ENCODE data around the gene TPST1.
A peak's percentile ranks its signal among the peaks of the same experiment; 100 is the strongest.
"Not testable (repeated sequence)": the region's sequence is repeated elsewhere in the genome, so short reads cannot be mapped to it uniquely, and the experiment has no call there.

TPST1 gene

GRCh38 chr7:66189695-66190503 lies 15.2 kb upstream of the TPST1 start:
- no peak for DNase-seq

GRCh38 chr7:66190504-66190857 lies 14.7 kb upstream of the TPST1 start:
- no peak for DNase-seq

DNA sequence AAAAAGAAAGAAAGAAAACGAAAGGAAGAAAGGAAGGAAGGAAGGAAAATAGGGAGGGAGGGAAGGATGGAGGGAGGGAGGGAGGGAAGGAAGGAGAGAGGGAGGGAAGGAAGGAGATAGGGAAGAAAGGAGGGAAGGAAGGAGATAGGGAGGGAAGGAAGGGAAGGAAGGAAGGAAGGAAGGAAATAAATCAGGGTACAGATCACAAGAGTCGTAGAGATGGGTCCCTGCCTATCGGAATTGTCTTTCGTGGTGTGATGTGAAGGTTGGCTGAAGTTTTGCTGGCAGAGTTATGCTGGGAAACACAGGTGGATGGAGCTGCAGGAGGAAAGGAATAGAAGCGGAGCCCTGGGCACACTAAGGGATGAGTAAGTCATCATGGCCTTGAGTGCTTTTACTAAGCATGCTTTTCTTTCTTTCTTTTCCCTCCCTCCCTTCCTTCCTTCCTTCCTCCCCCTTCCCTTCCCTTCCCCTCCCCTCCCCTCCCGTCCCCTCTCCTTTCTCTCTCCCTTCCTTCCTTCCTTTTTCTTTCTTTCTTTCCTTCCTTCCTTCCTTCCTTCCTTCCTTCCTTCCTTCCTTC lies 11.9 kb upstream of the TPST1 start:
- no peak for DNase-seq

DNA sequence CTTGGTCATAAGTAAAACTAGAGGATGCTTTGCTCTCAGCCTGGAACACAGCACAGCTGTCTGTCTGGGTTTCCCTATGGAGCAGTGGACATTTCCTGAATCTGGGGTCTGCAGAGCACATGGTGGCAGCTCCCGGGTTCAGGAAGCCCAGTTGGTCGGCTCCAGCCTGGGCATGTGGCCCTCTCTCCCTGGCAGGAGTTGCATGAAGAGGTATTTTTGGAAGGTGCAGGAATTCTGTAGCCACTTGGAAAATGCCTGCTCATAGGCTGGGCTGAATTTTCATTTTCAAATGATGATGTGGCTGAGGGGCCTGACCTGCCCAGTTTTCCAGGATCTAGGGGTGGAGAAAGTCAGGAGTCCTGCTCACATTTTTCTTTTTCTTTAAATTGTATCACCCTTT lies 6.7 kb upstream of the TPST1 start:
- no peak for DNase-seq

- no peak for DNase-seq
Measured at GRCh38 chr7:66198956-66199355, 6.2 kb upstream of the TPST1 start.

DNA sequence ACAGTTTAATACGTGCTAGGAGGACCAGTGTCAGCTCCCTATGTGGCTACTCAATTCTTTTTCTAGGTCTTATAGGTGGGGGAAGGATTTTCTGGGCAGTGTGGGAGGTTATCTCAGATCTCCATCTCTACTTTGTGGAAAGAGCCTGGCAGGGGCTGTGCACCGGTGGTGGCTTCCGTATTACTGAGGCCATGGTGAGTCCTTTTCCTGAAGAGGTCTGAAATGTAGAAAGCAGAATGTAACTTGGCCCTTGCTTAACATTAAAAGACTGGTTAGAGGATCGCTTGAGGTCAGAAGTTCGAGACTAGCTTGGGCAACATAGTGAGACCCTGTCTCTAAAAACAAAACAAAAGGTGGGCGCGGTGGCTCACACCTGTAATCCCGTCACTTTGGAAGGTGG lies 2.7 kb upstream of the TPST1 start:
- DNase-seq: no peak

- DNase-seq: peak; percentile 29
Measured at GRCh38 chr7:66205741-66206090, 582 bp downstream of the TPST1 start.

GRCh38 chr7:66206119-66206933 lies 1.2 kb downstream of the TPST1 start:
- DNase-seq: no peak

DNA sequence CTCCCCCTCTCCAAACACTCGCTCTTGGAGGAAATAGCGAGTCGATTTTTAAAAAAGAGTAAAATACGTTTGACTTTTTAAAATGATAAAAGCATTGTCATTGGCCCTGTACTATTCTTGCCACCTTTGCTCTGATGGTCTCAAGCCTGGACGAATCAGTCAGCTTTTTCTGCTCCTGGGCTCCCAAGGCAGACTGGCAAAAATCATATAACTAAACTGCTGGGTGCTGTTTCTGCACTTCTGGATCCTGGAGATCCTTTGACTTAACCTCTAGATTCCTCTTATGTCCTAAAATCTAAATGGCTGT lies 1.8 kb downstream of the TPST1 start:
- DNase-seq: no peak

DNA sequence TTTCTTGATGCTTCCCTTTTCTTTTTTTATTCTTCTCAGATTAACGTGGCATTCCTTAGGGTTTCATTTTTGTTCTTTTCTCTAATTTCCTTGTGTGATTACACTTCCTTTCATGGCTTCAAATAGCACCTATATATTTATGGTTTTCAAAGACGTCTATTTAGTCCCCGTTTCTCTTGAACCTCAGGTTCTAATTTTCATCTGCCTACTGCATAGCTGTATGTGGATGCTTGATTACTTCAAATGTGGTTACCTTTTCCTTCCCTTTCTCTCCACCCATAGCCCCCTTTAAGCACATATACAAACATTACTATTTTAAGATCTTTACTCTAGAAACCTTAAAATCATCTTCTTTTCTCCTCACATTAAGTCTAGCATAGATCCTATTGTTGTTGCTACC lies 2.4 kb downstream of the TPST1 start:
- DNase-seq: no peak

DNA sequence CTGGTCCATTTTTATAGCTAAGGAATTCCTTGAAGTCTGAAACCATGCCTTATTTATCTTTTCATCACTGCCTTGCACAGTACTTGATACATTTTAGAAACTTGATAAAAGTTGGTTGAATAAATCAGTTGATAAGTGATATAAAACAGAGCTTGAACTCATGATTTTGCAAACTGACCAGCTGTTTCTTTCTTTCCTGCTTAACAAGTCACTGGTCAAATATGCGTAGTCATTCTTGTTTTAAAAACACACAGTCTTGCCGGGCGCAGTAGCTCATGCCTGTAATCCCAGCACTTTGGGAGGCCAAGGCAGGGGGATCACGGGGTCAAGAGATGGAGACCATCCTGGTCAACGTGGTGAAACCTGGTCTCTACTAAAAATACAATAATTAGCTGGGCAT lies 6.3 kb downstream of the TPST1 start:
- DNase-seq: no peak

DNA sequence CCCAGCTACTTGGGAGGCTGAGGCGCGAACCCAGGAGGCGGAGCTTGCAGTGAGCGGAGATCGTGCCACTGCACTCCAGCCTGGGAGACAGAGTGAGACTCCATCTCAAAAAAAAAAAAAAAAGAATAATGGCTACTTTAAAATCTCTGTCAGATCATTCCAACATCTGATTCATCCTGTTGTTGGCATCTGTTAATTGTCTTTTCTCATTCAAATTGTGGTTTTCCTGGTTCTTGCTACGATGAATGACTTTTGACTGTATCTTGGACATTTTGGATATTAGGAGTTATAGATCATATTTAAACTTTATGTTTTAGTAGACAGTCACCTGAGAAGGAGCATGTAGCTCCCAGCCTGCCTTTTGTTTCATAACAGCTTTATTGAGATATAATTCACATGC lies 8.5 kb downstream of the TPST1 start:
- no peak for DNase-seq

GRCh38 chr7:66216687-66217086 lies 11.6 kb downstream of the TPST1 start:
- no peak for DNase-seq

DNA sequence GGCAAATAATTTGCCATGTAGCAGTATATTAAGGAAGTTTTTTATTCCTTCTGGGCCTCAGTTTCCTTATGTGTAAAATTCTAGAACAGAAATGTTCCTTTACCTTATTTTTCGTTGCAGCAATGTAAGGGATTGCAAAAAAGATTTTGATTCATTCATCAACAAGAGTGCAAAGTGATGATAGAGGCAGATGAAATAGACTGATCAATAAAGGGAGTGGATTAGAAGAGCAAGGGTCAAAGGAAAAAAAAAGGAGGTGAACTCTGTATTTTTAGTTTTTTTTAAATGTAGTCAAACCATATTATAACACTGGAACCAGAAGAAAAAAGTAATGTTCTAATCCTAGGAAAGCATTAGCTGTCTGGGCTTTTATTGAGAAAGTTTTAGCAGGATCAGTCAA lies 14.7 kb downstream of the TPST1 start:
- no peak for DNase-seq

DNA sequence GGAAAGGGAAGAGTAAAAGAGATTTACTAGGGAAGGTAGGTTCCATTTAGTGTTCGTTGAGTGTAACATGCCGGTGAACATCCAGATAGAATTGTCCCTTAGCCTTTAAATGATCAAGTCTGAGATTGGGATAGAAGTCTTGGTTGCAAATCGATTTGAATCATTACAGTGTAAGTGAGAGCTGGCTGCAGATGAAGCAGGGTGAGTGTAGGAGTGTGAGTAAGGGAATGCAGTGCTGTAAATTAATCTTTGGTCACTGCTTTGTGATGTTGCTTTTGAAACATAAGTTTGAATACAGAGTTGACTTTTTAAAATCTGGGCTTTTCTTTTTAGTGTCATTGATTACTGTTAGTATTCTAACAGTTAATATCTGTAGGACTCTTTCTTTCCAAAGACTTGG lies 16.3 kb downstream of the TPST1 start:
- DNase-seq: no peak

DNA sequence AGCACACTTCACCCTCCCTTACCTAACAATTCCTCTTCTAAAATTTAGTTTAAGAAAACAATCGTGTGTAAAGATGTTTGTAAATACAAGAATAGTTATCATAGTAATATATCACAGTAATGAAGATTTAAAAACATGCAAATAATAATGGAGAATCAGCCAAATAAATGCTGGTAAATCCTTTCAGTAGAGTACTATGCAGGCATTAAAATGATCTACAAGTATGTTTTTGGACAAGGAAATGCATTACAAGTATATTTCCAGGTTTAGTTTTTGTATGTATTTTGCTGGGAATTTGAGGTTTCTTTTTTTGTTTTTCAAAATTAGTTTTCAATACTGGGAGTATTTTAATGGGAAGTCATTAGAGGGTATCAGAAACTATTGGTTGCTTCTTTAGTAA lies 22.7 kb downstream of the TPST1 start:
- DNase-seq: no peak

DNA sequence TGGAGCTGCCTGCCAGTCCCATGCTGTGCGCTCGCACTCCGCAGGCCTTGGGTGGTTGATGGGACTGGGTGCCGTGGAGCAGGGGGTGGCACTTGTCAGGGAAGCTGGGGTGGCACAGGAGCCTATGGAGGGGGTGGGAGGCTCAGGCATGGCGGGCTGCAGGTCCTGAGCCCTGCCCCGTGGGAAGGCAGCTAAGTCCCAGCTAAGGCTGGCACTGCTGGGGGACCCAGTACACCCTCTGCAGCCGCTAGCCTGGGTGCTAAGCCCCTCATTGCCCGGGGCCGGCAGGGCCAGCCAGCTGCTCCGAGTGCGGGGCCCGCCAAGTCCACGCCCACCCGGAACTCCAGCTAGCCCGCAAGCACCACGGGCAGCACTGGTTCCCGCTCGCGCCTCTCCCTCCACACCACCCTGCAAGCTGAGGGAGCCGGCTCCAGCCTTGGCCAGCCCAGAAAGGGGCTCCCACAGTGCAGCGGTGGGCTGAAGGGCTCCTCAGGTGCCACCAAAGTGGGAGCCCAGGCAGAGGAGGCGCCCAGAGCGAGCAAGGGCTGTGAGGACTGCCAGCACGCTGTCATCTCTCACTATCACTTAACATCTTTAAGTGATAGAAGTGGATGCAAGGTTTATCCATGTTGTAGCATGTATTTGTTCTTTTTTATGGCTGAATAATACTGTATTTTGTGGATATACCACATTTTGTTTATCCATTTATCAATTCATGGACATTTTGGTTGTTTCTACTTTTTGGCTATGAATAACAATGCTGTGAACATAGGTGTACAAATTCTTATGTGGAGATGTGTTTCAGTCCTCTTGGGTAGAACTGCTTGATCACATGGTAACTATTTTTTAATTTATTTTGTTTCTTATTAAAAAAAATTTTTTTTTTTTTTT lies 26.4 kb downstream of the TPST1 start:
- not testable (repeated sequence) for DNase-seq

GRCh38 chr7:66233638-66234037 lies 28.5 kb downstream of the TPST1 start:
- DNase-seq: no peak

DNA sequence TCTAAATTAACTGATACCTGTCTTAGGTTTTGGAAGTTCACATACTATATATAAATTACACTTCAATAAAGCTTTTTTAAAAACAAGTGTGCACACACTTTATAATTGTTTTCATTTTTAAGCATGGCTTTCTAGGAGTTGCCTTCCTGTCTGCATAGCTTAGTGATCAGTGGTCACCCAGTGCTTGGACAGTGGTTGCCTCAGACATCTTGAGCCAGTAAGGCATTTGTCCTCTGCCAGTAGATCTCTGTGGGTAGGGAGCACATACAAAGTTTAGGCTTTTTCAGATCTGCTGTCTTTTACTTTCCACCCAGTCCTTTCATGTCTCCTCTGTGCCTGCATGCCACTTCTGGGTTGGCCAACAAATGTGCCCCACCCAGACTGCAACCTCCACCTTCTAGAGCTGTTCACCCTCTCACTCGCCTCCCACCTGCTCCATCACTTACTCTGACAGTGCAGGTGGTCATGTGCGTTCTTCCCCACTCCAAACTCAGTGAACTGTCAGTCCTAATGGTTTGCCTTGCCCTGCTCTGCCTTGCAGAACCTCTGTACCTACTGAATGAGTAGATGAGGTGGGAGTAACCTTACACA lies 31.7 kb downstream of the TPST1 start:
- DNase-seq: no peak

DNA sequence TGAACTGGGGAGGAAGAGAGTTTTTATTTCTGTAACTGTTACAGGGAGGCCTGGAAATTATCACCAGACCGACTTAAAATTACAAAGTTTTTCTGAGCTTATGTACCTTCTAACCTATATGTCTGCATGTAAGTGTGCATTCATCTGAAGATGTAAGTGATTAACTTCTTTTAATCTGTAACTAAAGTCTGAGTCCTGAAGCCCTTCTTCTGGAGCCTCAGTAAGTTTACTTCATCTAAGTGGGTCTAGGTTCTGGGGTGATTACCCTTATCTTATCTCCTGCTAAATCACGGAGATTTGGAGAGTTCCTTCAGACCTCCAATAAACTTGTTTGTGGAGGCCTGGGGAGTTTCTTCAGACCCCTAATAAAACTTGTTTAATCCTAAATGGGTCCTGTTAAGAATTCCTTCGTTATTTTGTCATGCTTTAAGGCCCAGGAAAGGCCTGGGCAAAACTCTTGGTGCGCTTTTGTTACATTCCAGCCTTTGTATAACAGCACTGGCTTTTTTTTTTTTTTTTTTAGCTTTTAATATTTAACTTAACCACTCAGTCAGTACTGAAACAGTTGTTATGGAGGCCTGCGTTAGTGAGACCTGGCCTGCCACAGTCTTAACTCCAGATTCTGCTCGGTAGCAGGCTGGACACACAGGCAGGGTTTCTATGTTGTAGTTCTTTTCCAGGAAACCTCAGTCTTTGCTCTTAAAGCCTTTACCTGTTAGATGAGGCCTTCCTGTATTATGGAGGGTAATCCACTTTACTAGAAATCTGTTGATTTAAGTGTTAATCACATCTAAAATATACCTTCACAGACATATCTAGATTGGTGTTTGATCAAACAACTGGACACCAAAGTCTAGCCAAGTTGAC lies 33.0 kb downstream of the TPST1 start:
- no peak for DNase-seq

GRCh38 chr7:66238773-66239466 lies 33.8 kb downstream of the TPST1 start:
- no peak for DNase-seq
